ENCODE measurements around the gene ARHGAP26.

The ARHGAP26 gene

GRCh38 chr5:143277536-143277935, 507.4 kb downstream of the ARHGAP26 start:
- TF ChIP-seq, protein P1, sequence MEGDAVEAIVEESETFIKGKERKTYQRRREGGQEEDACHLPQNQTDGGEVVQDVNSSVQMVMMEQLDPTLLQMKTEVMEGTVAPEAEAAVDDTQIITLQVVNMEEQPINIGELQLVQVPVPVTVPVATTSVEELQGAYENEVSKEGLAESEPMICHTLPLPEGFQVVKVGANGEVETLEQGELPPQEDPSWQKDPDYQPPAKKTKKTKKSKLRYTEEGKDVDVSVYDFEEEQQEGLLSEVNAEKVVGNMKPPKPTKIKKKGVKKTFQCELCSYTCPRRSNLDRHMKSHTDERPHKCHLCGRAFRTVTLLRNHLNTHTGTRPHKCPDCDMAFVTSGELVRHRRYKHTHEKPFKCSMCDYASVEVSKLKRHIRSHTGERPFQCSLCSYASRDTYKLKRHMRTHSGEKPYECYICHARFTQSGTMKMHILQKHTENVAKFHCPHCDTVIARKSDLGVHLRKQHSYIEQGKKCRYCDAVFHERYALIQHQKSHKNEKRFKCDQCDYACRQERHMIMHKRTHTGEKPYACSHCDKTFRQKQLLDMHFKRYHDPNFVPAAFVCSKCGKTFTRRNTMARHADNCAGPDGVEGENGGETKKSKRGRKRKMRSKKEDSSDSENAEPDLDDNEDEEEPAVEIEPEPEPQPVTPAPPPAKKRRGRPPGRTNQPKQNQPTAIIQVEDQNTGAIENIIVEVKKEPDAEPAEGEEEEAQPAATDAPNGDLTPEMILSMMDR (conservative IDR thresholded peaks at IDR 0.05; ENCODE audit: low read depth), result no peak
- no peak for DNase-seq (ENCODE audit: low spot score)
- ChIA-PET CTCF (interaction anchor here (0.6 kb wide), 1 partner anchor 1608 kb away, joined by 3 read pairs; no protein-coding TSS in a partner anchor), POLR2A (ENCODE audit: low non-redundant PET) (no interaction called here)
- no peak overlapping the region for H3K27ac ChIP-seq
